HL-60 (cell line): Measurements from ENCODE around the gene SP7.
A peak's percentile ranks its signal among the peaks of the same experiment; 100 is the strongest.

ENCODE experiments used
- CTCF ChIP-seq: IDR thresholded peaks from one replicate; pipeline ENCODE4 v1.5.1; 2011; ENCODE audit warnings: low read length, control low read depth, inconsistent platforms; ENCODE audit not compliant: insufficient read depth
- POLR2AphosphoS5 ChIP-seq: IDR thresholded peaks from 2 replicates; pipeline ENCODE4 v1.6.1; 2012; ENCODE audit warnings: low read depth
- TF ChIP-seq, protein P1 (sequence below): IDR thresholded peaks from 2 replicates; pipeline ENCODE4 v1.6.1; 2012; ENCODE audit warnings: low read depth; ENCODE audit not compliant: insufficient replicate concordance

DNA sequence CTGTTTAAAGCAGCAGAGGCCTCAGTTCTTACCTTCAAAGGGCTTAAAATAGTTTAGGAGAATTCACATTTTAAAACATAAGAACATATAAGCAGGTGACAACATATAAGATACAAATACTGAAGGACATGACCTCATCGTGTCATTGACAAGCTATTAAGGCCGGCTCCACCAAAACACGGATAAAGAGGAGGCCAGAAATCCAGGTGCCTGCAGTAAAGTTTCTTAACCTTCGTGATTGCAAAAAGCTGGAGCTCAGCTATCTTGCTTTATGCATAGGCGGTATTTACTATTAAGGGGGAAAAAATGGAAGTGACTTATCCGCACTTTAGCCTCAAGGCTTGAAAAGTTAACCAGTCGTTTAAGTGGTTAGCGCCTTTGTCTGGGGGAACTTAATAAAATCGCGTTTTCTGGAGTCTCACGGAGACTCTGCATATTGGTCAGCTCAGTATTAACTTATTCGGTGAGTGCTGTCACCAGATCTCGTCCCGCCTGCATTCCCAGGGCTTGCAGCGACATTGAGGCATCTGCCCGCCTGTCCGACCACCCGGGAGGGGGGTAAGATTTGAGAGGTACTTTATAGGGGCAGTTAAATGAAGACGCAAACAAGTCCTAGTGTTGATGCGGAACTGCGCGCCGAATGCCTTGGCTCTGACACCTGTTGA is 42.7 kb upstream of the SP7 start:
- TF ChIP-seq CTCF (no peak), POLR2AphosphoS5 (no peak)
- TF ChIP-seq, protein P1, sequence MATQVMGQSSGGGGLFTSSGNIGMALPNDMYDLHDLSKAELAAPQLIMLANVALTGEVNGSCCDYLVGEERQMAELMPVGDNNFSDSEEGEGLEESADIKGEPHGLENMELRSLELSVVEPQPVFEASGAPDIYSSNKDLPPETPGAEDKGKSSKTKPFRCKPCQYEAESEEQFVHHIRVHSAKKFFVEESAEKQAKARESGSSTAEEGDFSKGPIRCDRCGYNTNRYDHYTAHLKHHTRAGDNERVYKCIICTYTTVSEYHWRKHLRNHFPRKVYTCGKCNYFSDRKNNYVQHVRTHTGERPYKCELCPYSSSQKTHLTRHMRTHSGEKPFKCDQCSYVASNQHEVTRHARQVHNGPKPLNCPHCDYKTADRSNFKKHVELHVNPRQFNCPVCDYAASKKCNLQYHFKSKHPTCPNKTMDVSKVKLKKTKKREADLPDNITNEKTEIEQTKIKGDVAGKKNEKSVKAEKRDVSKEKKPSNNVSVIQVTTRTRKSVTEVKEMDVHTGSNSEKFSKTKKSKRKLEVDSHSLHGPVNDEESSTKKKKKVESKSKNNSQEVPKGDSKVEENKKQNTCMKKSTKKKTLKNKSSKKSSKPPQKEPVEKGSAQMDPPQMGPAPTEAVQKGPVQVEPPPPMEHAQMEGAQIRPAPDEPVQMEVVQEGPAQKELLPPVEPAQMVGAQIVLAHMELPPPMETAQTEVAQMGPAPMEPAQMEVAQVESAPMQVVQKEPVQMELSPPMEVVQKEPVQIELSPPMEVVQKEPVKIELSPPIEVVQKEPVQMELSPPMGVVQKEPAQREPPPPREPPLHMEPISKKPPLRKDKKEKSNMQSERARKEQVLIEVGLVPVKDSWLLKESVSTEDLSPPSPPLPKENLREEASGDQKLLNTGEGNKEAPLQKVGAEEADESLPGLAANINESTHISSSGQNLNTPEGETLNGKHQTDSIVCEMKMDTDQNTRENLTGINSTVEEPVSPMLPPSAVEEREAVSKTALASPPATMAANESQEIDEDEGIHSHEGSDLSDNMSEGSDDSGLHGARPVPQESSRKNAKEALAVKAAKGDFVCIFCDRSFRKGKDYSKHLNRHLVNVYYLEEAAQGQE = peak; percentile 36
